Hepatocyte (in vitro differentiated cells): ENCODE data around the gene LIAS.

Source experiments
- CTCF ChIP-seq: fragments of 200-600 bp; sonication (generic); IDR thresholded peaks from 2 replicates; pipeline ENCODE4 v1.5.1; 2016; ENCODE audit warnings: antibody characterized with exemption, mild to moderate bottlenecking; ENCODE audit not compliant: poor library complexity
- EZH2 ChIP-seq: fragments of 200-600 bp; sonication (generic); IDR thresholded peaks from 2 replicates; pipeline ENCODE4 v1.6.1; 2016; ENCODE audit warnings: antibody characterized with exemption, mild to moderate bottlenecking, borderline replicate concordance
- EZH2phosphoT487 ChIP-seq: fragments of 200-600 bp; sonication (generic); IDR thresholded peaks from one replicate; pipeline ENCODE4 v1.6.1; 2018; ENCODE audit warnings: antibody characterized with exemption, mild to moderate bottlenecking, low read depth, moderate library complexity; ENCODE audit not compliant: unreplicated experiment, severe bottlenecking

GRCh38 chr4:39466747-39467146 is 7.9 kb downstream of the LIAS start:
- TF ChIP-seq CTCF (no peak), EZH2 (no peak), EZH2phosphoT487 (no peak)
